MM.1S (cell line): ENCODE measurements around the gene HYAL1.

Experiments
- EZH2 ChIP-seq: fragments of 300-600 bp; sonication (generic); optimal IDR thresholded peaks from 2 replicates; pipeline ENCODE3; 2017; ENCODE audit warnings: low read depth, mild to moderate bottlenecking, antibody characterized with exemption, low read length, mixed read lengths
- EZH2phosphoT487 ChIP-seq: fragments of 300-600 bp; sonication (generic); IDR thresholded peaks from 2 replicates; pipeline ENCODE4 v1.6.1; 2018; ENCODE audit warnings: antibody characterized with exemption, low read length
- TF ChIP-seq, protein P1 (sequence below): fragments of 300-600 bp; sonication (generic); IDR thresholded peaks from 2 replicates; pipeline ENCODE4 v1.5.1; 2016; ENCODE audit warnings: antibody characterized with exemption, low read length, mixed read lengths

DNA sequence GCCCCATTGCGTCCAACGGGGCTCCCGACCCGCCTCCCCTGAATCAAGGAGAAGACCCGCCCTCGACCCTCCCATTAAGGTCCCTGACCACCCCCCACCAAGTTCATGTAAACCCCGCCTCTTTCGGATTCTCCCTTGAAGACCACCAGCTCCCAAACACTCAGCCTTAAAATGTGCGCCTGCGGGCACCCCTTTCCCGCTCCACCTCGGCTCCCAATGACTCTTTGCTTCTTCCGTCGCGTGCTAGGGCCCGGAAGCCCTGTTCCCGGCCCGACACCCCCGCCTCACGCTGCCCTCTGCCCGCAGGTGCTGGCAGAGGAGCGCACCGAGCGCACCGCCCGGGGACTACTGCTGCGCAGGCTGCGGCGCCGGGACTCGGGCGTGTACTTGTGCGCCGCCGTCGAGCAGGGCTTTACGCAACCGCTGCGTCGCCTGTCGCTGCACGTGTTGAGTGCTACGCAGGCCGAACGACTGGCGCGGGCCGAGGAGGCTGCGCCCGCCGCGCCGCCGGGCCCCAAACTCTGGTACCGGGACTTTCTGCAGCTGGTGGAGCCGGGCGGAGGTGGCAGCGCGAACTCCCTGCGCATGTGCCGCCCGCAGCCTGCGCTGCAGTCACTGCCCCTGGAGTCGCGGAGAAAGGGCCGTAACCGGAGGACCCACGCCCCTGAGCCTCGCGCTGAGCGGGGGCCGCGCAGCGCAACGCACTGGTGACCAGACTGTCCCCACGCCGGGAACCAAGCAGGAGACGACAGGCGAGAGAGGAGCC, 27.2 kb downstream of the HYAL1 start:
- TF ChIP-seq, protein P1, sequence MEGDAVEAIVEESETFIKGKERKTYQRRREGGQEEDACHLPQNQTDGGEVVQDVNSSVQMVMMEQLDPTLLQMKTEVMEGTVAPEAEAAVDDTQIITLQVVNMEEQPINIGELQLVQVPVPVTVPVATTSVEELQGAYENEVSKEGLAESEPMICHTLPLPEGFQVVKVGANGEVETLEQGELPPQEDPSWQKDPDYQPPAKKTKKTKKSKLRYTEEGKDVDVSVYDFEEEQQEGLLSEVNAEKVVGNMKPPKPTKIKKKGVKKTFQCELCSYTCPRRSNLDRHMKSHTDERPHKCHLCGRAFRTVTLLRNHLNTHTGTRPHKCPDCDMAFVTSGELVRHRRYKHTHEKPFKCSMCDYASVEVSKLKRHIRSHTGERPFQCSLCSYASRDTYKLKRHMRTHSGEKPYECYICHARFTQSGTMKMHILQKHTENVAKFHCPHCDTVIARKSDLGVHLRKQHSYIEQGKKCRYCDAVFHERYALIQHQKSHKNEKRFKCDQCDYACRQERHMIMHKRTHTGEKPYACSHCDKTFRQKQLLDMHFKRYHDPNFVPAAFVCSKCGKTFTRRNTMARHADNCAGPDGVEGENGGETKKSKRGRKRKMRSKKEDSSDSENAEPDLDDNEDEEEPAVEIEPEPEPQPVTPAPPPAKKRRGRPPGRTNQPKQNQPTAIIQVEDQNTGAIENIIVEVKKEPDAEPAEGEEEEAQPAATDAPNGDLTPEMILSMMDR: no peak
- no peak for TF ChIP-seq EZH2
- TF ChIP-seq EZH2phosphoT487: no peak
